ENCODE data around the gene ZYX. TPM values are rescaled to one million over a fixed set of nuclear protein-coding genes. Genes with fewer than 3 reads are reported as not detected.

The ZYX gene
- total and polyA plus RNA-seq, 12 donors: 48.5 to 152 (median 74.6) TPM

- Histone ChIP-seq H3K27ac (no peak overlapping the region), H3K4me1 (peaks cover 0 to 14% (median 8%) of the 10 kb centered on the region in 9 donors), H3K36me3 (no peaks in the 10 kb centered on the region), H3K27me3 (peaks cover 6 to 58% (median 56%) of the 10 kb centered on the region in 7 donors), H3K9me3 (no peaks in the 10 kb centered on the region), H3K4me3 (no peak overlapping the region)
- TF ChIP-seq, protein P1, sequence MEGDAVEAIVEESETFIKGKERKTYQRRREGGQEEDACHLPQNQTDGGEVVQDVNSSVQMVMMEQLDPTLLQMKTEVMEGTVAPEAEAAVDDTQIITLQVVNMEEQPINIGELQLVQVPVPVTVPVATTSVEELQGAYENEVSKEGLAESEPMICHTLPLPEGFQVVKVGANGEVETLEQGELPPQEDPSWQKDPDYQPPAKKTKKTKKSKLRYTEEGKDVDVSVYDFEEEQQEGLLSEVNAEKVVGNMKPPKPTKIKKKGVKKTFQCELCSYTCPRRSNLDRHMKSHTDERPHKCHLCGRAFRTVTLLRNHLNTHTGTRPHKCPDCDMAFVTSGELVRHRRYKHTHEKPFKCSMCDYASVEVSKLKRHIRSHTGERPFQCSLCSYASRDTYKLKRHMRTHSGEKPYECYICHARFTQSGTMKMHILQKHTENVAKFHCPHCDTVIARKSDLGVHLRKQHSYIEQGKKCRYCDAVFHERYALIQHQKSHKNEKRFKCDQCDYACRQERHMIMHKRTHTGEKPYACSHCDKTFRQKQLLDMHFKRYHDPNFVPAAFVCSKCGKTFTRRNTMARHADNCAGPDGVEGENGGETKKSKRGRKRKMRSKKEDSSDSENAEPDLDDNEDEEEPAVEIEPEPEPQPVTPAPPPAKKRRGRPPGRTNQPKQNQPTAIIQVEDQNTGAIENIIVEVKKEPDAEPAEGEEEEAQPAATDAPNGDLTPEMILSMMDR (IDR thresholded peaks at IDR 0.05): no peak
- intact Hi-C loops (cut with DNase I): loop anchor here in 3 of 10 donors (10.0 kb wide), 1 partner anchor 55 kb away; no protein-coding TSS in a partner anchor
- 68 to 79% methylated on average over 11 of the region's 11 CpGs for WGBS, 2 donors
- DNase-seq (no peak), ATAC-seq (no peak)
Observed at GRCh38 chr7:143359771-143360353, 21.3 kb upstream of the ZYX start.

DNA sequence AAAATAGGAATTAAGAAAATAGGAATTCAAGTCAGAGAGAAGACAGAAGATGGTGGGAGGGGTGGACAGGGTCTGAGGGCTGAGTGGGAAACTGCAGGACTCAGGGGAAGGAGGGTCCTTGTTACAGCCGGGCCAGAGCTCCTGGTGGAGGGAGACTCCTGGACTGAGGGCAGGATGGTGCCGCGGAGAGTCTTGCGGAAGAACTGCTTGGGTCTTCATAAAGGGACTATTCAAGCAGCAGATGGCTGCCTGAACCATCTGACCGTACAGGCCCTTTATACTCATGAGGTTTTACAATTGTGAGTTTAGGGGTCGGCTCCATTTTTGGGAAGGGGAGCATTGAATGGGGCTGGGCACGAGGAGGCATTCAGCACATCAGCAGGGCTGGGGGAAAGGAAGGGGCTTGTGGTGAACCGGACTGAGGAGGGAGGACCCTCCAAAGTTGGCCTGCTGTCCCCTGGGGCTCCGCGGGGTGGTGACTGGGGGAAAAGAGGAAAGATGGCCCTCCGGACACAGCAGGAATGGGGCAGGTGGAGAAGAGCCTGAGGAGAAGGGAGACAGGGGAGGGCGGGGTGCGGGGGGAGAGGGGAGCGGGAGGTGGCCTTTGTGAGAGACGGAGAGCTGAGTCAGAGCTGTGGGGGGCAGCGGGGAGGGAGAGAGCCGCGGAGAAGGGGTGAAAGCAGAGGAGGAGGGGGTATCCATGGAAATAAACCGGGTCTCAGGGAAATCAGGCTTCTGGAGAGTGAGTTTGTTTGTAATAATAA, 20.2 kb upstream of the ZYX start:
- no peak for DNase-seq
- ATAC-seq: no peak
- H3K36me3 ChIP-seq: no peaks in the 10 kb centered on the region
- WGBS, 2 donors: 37 to 39% methylated on average over 19 of the region's 19 CpGs
- TF ChIP-seq, protein P1 (IDR thresholded peaks at IDR 0.05): no peak
- peaks cover 0 to 14% (median 8%) of the 10 kb centered on the region in 9 donors for H3K4me1 ChIP-seq
- H3K27me3 ChIP-seq: peaks cover 6 to 68% (median 54%) of the 10 kb centered on the region in 7 donors
- H3K27ac ChIP-seq: no peak overlapping the region
- no peak overlapping the region for H3K4me3 ChIP-seq
- intact Hi-C loops (cut with DNase I): loop anchor here in 3 of 10 donors (10.0 kb wide), 1 partner anchor 54 kb away; no protein-coding TSS in a partner anchor
- H3K9me3 ChIP-seq: no peaks in the 10 kb centered on the region

- Histone ChIP-seq H3K4me3 (peak overlapping the region; percentile 47 to 68 (median 54)), H3K4me1 (peaks cover 0 to 14% (median 8%) of the 10 kb centered on the region in 9 donors), H3K27me3 (peaks cover 6 to 75% (median 54%) of the 10 kb centered on the region in 7 donors), H3K36me3 (no peaks in the 10 kb centered on the region), H3K27ac (no peak overlapping the region), H3K9me3 (no peaks in the 10 kb centered on the region)
- DNase-seq (no peak), ATAC-seq (peak in 1 of 8 donors; percentile 12)
- WGBS, 2 donors: 3% methylated on average over 38 to 46 of the region's 46 CpGs
- intact Hi-C loops (cut with DNase I): loop anchor here in 3 of 10 donors (10.0 kb wide), 1 partner anchor 53 kb away; no protein-coding TSS in a partner anchor
- TF ChIP-seq, protein P1 (IDR thresholded peaks at IDR 0.05): no peak
Observed at GRCh38 chr7:143361552-143362130, 19.5 kb upstream of the ZYX start.
